ENCODE data around the gene ANLN.
A peak's percentile ranks its signal among the peaks of the same experiment; 100 is the strongest.

GRCh38 chr7:36366718-36367560 lies 22.7 kb upstream of the ANLN start:
- TF ChIP-seq CTCF (IDR thresholded peaks at IDR 0.05) (peak; percentile 79 to 98 (median 90)), POLR2A (IDR thresholded peaks at IDR 0.05) (peak in 1 of 2 donors; percentile 51)

All from Peyer's patch (tissue), 4 donors.